ENCODE results near the gene PTGER3. TPM values are rescaled to one million over a fixed set of nuclear protein-coding genes. Genes with fewer than 3 reads are reported as not detected.

PTGER3 gene
- total RNA-seq, 6 donors from 2014 or later = 0.44 to 4.9 (median 1.4) TPM; not detected in 1

DNA sequence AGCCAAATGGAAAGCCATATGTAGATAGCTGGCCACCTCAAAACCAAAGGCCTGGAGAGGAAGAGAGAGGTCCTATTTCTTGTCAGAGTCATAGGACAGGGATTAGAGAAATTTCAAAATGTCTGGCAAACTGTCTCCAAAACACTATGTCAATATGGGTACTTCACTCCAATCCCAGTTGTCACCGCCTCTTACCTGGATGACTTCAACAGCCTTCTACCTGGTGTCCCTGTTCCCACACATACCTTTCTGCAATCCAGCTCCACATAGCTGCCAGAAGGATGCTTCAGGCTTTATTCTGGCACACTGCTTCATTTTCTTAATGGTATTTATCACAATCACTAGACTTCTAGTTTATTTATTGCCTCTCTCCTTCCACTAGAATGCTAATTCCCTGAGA lies 14.5 kb downstream of the PTGER3 start:
- Histone ChIP-seq H3K27ac (no peak overlapping the region), H3K36me3 (no peaks in the 10 kb centered on the region), H3K4me3 (no peak overlapping the region), H3K4me1 (no peaks in the 10 kb centered on the region), H3K9me3 (no peaks in the 10 kb centered on the region), H3K27me3 (no peaks in the 10 kb centered on the region)
- ATAC-seq (ENCODE audit: low FRiP score in 2 of 2) (no peak), DNase-seq (no peak)
- WGBS, 2 donors = 100% methylated on average over 1 of the region's 1 CpG
- TF ChIP-seq POLR2A (IDR thresholded peaks at IDR 0.05) (no peak), EP300 (IDR thresholded peaks at IDR 0.05) (no peak), POLR2AphosphoS5 (IDR thresholded peaks at IDR 0.05) (no peak), CTCF (IDR thresholded peaks at IDR 0.05) (no peak)

DNA sequence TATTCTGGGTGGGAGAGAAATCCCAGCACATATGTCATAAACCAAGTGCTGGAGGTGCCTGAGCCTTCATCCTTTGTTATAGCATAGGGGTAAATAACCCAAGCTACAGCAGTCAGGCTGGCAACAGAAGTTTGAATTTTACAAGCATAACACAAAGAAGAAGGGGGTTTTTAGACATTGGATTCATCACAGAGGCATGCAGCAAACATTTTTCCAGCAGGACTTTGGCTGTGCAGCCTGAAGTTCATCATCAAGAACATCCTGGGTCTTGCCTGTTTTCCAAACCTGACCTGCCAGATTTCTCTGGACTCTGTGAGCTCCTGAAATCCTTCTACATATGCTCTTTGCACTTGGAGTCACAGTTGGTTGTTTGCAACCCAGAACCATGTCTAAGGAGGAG lies 16.2 kb downstream of the PTGER3 start:
- ATAC-seq (ENCODE audit: low FRiP score in 2 of 2) = no peak

DNA sequence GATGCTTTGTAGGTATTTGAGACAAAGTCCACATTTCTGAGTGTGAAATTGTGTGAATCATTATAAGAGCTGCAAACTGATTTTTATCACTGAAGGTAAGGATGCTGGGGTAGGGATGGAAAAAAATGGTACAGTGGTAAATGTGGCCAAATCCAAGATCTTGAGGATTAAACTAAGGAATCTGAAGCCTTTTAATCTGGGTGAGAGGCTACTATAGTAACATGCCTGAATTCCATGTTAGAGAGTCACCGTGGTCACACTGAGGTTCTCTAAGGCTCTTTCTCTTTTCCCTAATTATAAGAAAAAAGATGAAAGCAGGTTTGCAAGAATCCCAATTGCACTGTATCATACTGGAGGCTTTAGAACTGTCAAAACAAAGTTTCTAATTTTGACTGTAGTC lies 17.6 kb downstream of the PTGER3 start:
- 67 to 75% methylated on average over 1 of the region's 1 CpG for WGBS, 2 donors

More for the DNA sequence above, 16.2 kb downstream of the PTGER3 start:
- TF ChIP-seq POLR2A (IDR thresholded peaks at IDR 0.05) = no peak
- TF ChIP-seq POLR2AphosphoS5 (IDR thresholded peaks at IDR 0.05) = no peak
- TF ChIP-seq CTCF (IDR thresholded peaks at IDR 0.05) = no peak
- no peak for TF ChIP-seq EP300 (IDR thresholded peaks at IDR 0.05)
- Histone ChIP-seq H3K4me3 (no peak overlapping the region), H3K4me1 (no peaks in the 10 kb centered on the region), H3K27me3 (no peaks in the 10 kb centered on the region), H3K36me3 (no peaks in the 10 kb centered on the region), H3K9me3 (no peaks in the 10 kb centered on the region), H3K27ac (no peak overlapping the region)
- DNase-seq = no peak

DNA sequence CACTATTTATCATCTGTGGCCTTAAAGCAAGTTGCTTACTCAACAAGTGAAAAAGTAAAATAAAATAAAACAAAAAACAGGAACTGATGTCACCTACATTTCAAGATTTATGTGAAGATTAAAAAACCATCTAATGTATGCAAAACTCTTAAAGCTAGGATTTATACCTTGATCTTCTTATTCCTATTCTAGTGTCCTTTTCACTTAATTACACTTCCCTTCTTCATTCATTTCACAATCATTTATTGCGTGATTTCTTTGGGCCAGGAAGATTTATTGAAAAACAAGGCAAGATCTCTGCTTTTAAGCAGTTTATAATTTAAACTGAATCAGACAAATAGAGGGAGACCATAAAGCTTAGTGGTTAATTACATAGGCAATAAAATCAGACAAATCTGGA lies 18.6 kb downstream of the PTGER3 start:
- DNase-seq (no peak), ATAC-seq (ENCODE audit: low FRiP score in 2 of 2) (no peak)
- Histone ChIP-seq H3K27ac (no peak overlapping the region), H3K4me3 (no peak overlapping the region), H3K27me3 (no peaks in the 10 kb centered on the region), H3K4me1 (no peaks in the 10 kb centered on the region), H3K9me3 (no peaks in the 10 kb centered on the region), H3K36me3 (no peaks in the 10 kb centered on the region)
- 69 to 76% methylated on average over 1 of the region's 1 CpG for WGBS, 2 donors
- TF ChIP-seq POLR2A (IDR thresholded peaks at IDR 0.05) = no peak
- no peak for TF ChIP-seq CTCF (IDR thresholded peaks at IDR 0.05)
- no peak for TF ChIP-seq EP300 (IDR thresholded peaks at IDR 0.05)
- no peak for TF ChIP-seq POLR2AphosphoS5 (IDR thresholded peaks at IDR 0.05)

More for the DNA sequence above, 17.6 kb downstream of the PTGER3 start:
- H3K9me3 ChIP-seq = no peaks in the 10 kb centered on the region
- H3K4me3 ChIP-seq = no peak overlapping the region
- no peak overlapping the region for H3K27ac ChIP-seq
- TF ChIP-seq POLR2AphosphoS5 (IDR thresholded peaks at IDR 0.05) = no peak
- no peak for TF ChIP-seq CTCF (IDR thresholded peaks at IDR 0.05)
- TF ChIP-seq POLR2A (IDR thresholded peaks at IDR 0.05) = no peak
- no peak for TF ChIP-seq EP300 (IDR thresholded peaks at IDR 0.05)
- DNase-seq (no peak), ATAC-seq (ENCODE audit: low FRiP score in 2 of 2) (no peak)
- no peaks in the 10 kb centered on the region for H3K27me3 ChIP-seq
- no peaks in the 10 kb centered on the region for H3K36me3 ChIP-seq
- H3K4me1 ChIP-seq = no peaks in the 10 kb centered on the region

DNA sequence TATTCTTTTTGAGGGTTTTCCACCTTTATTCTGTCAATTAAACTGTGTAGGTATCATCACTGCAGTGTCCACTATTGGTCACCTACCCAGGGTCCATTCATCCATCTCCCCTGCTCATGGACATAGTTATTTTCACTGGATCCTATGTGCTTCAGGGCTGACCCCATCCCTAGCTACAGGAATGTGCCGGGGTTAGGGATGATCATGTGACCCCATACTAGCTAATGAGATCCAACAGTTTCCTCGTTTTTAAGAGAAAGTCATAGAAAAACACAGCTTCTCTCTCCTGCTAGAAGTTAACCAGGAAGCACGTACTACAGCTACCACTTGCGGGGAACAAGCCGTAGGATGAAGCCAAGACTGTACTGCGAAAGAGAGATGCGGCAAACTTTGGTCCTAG lies 19.6 kb downstream of the PTGER3 start:
- Histone ChIP-seq H3K4me1 (no peaks in the 10 kb centered on the region), H3K27ac (no peak overlapping the region), H3K27me3 (no peaks in the 10 kb centered on the region), H3K9me3 (no peaks in the 10 kb centered on the region), H3K36me3 (no peaks in the 10 kb centered on the region), H3K4me3 (no peak overlapping the region)
- ATAC-seq (ENCODE audit: low FRiP score in 2 of 2) (no peak), DNase-seq (no peak)
- TF ChIP-seq CTCF (IDR thresholded peaks at IDR 0.05) (no peak), POLR2AphosphoS5 (IDR thresholded peaks at IDR 0.05) (no peak), POLR2A (IDR thresholded peaks at IDR 0.05) (no peak), EP300 (IDR thresholded peaks at IDR 0.05) (no peak)
- WGBS, 2 donors = 85 to 94% methylated on average over 7 of the region's 7 CpGs

Data from upper lobe of left lung (tissue), 6 donors.